HFF-Myc (cell line): ENCODE results near the gene WDR70.

Experiments used
- DNase-seq: peaks from one replicate; pipeline ENCODE4 v3.0.0-alpha.2; 2011; ENCODE audit warnings: low read depth; ENCODE audit errors: extremely low read depth
- H3K4me3 ChIP-seq: replicated peaks from 2 replicates; pipeline ENCODE4 v1.5.1; 2011; ENCODE audit warnings: low read depth, mild to moderate bottlenecking, control low read depth, low read length
- TF ChIP-seq, protein P1 (sequence below): IDR thresholded peaks from 2 replicates; pipeline ENCODE4 v1.5.1; 2012; ENCODE audit warnings: mild to moderate bottlenecking, low read depth, low read length, control low read depth; ENCODE audit errors: missing control alignments

WDR70 gene

DNA sequence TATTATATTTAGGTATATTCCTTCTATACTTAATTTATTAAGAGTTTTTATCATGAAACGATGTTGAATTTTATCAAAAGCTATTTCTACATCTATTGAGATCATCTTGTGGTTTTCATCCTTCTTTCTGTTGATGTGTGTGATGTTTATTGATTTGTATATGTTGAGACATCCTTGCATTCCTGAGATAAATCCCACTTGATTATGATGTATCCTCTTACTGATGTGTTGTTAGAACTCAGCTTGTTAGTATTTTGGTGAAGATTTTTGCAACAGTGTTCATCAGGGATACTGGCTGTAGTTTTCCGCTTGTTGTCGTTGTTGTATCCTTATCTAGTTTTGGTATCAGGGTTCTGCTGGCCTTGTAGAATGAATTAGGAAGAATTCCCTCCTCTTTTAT lies 247.1 kb downstream of the WDR70 start:
- DNase-seq = no peak
- TF ChIP-seq, protein P1, sequence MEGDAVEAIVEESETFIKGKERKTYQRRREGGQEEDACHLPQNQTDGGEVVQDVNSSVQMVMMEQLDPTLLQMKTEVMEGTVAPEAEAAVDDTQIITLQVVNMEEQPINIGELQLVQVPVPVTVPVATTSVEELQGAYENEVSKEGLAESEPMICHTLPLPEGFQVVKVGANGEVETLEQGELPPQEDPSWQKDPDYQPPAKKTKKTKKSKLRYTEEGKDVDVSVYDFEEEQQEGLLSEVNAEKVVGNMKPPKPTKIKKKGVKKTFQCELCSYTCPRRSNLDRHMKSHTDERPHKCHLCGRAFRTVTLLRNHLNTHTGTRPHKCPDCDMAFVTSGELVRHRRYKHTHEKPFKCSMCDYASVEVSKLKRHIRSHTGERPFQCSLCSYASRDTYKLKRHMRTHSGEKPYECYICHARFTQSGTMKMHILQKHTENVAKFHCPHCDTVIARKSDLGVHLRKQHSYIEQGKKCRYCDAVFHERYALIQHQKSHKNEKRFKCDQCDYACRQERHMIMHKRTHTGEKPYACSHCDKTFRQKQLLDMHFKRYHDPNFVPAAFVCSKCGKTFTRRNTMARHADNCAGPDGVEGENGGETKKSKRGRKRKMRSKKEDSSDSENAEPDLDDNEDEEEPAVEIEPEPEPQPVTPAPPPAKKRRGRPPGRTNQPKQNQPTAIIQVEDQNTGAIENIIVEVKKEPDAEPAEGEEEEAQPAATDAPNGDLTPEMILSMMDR = no peak
- H3K4me3 ChIP-seq = no peak overlapping the region

GRCh38 chr5:37628876-37629275 lies 249.8 kb downstream of the WDR70 start:
- no peak overlapping the region for H3K4me3 ChIP-seq
- TF ChIP-seq, protein P1 = no peak
- DNase-seq = no peak

GRCh38 chr5:37631939-37632338 lies 252.8 kb downstream of the WDR70 start:
- DNase-seq = no peak

GRCh38 chr5:37637165-37637845 lies 258.2 kb downstream of the WDR70 start:
- DNase-seq = peak; percentile 26
- TF ChIP-seq, protein P1 = no peak

More at GRCh38 chr5:37631939-37632338, 252.8 kb downstream of the WDR70 start:
- no peak overlapping the region for H3K4me3 ChIP-seq
- TF ChIP-seq, protein P1 = no peak

GRCh38 chr5:37638897-37639296 lies 259.8 kb downstream of the WDR70 start:
- TF ChIP-seq, protein P1 = no peak
- H3K4me3 ChIP-seq = no peak overlapping the region
- DNase-seq = no peak

More at GRCh38 chr5:37637165-37637845, 258.2 kb downstream of the WDR70 start:
- H3K4me3 ChIP-seq = no peak overlapping the region

DNA sequence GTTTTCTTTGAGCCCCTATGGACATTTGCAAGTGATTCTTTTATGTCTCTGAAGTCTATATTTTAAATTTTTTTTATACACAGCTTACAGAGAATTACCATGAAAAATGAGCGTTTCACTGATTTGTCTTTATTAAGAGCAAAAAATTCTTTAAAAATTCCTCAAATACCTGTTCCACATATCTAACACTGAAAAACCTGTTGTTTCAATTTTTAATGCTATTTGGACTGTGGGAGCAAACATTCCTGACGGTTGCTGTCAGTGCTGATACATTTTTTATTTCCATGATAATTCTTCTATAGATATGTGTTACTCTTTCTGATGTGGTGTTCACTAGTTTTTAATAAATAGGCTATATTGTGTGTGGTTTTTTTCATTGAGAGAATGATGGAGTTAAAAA lies 261.0 kb downstream of the WDR70 start:
- DNase-seq = no peak
- TF ChIP-seq, protein P1 = no peak
- H3K4me3 ChIP-seq = no peak overlapping the region

- TF ChIP-seq, protein P1 = no peak
- no peak overlapping the region for H3K4me3 ChIP-seq
- DNase-seq = no peak
Measured at GRCh38 chr5:37641933-37642332, 262.8 kb downstream of the WDR70 start.
